Smooth muscle cell (in vitro differentiated cells): ENCODE data around the gene ZBTB48. TPM values are rescaled to one million over a fixed set of nuclear protein-coding genes. Genes with fewer than 3 reads are reported as not detected.

Experiments used
- DNase-seq: peaks from one replicate; lab custom pipeline; 2025; ENCODE audit not compliant: unreplicated experiment; lab: John Stamatoyannopoulos, UW
- H2AFZ ChIP-seq: fragments of 200-600 bp; sonication (generic); 2 replicates; pipeline ENCODE4 v1.6.0; 2016; ENCODE audit warnings: antibody characterized with exemption, low read depth, mild to moderate bottlenecking
- H3F3A ChIP-seq: fragments of 200-600 bp; sonication (generic); 2 replicates; pipeline ENCODE4 v1.6.0; 2017; ENCODE audit warnings: antibody characterized with exemption, low read depth
- H3K27ac ChIP-seq: fragments of 200-600 bp; sonication (generic); 2 replicates; pipeline ENCODE4 v1.5.1; 2016; ENCODE audit warnings: low read depth, mild to moderate bottlenecking
- H3K27me3 ChIP-seq: fragments of 200-600 bp; sonication (generic); 2 replicates; pipeline ENCODE4 v1.6.1; 2016; ENCODE audit warnings: low read depth, mild to moderate bottlenecking
- H3K36me3 ChIP-seq: fragments of 200-600 bp; sonication (generic); 2 replicates; pipeline ENCODE4 v1.5.1; 2016; ENCODE audit warnings: low read depth
- H3K4me1 ChIP-seq: fragments of 200-600 bp; sonication (generic); 2 replicates; pipeline ENCODE4 v1.5.1; 2016; ENCODE audit warnings: low read depth
- H3K4me2 ChIP-seq: fragments of 200-600 bp; sonication (generic); 2 replicates; pipeline ENCODE4 v1.6.0; 2016; ENCODE audit warnings: mild to moderate bottlenecking
- H3K4me3 ChIP-seq: fragments of 200-600 bp; sonication (generic); 2 replicates; pipeline ENCODE4 v1.5.1; 2016; ENCODE audit warnings: mild to moderate bottlenecking
- H3K79me2 ChIP-seq: fragments of 200-600 bp; sonication (generic); 2 replicates; pipeline ENCODE4 v1.6.0; 2016; ENCODE audit warnings: low read depth, mild to moderate bottlenecking
- H3K9ac ChIP-seq: fragments of 200-600 bp; sonication (generic); 2 replicates; pipeline ENCODE4 v1.6.0; 2016; ENCODE audit warnings: low read depth
- H3K9me3 ChIP-seq: fragments of 200-600 bp; sonication (generic); replicated peaks from 2 replicates; pipeline ENCODE4 v1.5.1; 2016; ENCODE audit warnings: low read depth
- H4K20me1 ChIP-seq: fragments of 200-600 bp; sonication (generic); 2 replicates; pipeline ENCODE4 v1.6.0; 2016; ENCODE audit warnings: low read depth
- CTCF ChIP-seq: fragments of 200-600 bp; sonication (generic); IDR thresholded peaks from 2 replicates; pipeline ENCODE4 v1.5.1; 2017; ENCODE audit warnings: borderline replicate concordance, mild to moderate bottlenecking, antibody characterized with exemption; ENCODE audit not compliant: insufficient read depth, poor library complexity, severe bottlenecking
- WGBS: methylation state at CpG from one replicate; pipeline ENCODE4 v1.1.7; 2016; ENCODE audit warnings: low lambda C conversion rate; 5-methylcytosine and 5-hydroxymethylcytosine counted together
- polyA plus RNA-seq: library from polyadenylated mRNA; unstranded; fragments of >200 nt; fragmentation: Nextera tagmentation; extraction: Ambion mirVana; gene quantifications from 2 replicates; pipeline ENCODE4 v1.2.1, GENCODE V29; 2016
- total RNA-seq: library from RNA; depleted of rRNA; stranded (reverse); fragments of >200 nt; gene quantifications from 2 replicates; pipeline ENCODE4 v1.2.3, GENCODE V29; 2014

Gene ZBTB48
- total and polyA plus RNA-seq, 2 experiments from 2014 or later = 9.7 to 16.3 TPM

DNA sequence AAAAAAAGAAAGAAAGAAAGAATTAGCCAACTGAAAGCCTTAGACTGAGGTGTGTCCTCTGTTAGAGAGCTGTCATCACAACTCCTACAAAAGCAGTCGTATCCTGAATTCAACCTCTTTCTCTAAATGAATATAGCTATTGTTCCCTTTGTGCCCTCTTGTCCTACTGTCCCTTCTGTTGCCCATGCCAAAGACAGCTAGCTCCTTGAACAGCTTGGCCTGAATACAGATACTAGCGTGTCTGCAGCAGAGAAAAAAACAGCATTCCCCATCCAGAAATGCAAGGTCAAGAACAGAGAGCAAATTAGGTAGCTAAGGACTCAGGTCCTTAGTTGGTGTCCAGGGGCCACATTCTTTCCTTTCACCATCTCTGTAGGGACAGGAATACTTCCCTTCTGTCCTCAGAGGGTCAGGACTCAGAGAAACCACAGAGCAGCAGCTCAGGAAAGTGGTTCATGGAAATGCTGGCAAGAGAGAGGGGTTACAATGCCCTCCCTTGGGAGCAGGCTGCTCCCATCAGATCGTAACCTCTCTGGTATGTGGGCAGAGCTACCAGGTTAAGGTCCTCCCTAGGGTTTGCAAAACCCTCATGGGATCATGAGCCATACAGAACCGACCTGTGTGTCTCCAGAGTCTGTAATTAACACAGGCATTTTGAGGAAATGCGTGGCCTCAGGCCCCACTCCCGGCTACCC lies 1.8 kb upstream of the ZBTB48 start:
- H4K20me1 ChIP-seq = no peaks in the 10 kb centered on the region
- peaks cover 13% of the 10 kb centered on the region for H3K4me1 ChIP-seq
- H2AFZ ChIP-seq = no peak overlapping the region
- no peaks in the 10 kb centered on the region for H3K36me3 ChIP-seq
- peaks cover 16% of the 10 kb centered on the region for H3K79me2 ChIP-seq
- H3K4me2 ChIP-seq = no peak overlapping the region
- no peaks in the 10 kb centered on the region for H3F3A ChIP-seq
- H3K9ac ChIP-seq = no peak overlapping the region
- no peak overlapping the region for H3K27ac ChIP-seq
- WGBS = 76% methylated on average over 6 of the region's 6 CpGs
- no peak for DNase-seq
- no peaks in the 10 kb centered on the region for H3K9me3 ChIP-seq
- H3K27me3 ChIP-seq = no peaks in the 10 kb centered on the region
- no peak overlapping the region for H3K4me3 ChIP-seq
- TF ChIP-seq CTCF = no peak

GRCh38 chr1:6578624-6579373 lies 995 bp upstream of the ZBTB48 start:
- Histone ChIP-seq H2AFZ (peak overlapping the region; percentile 74), H4K20me1 (no peaks in the 10 kb centered on the region), H3K4me2 (peak overlapping the region; percentile 94), H3K9ac (peak overlapping the region; percentile 72), H3K4me3 (peak overlapping the region; percentile 78), H3K27me3 (no peaks in the 10 kb centered on the region), H3F3A (no peaks in the 10 kb centered on the region), H3K36me3 (no peaks in the 10 kb centered on the region), H3K9me3 (no peaks in the 10 kb centered on the region), H3K4me1 (peaks cover 13% of the 10 kb centered on the region), H3K79me2 (peaks cover 16% of the 10 kb centered on the region), H3K27ac (peak overlapping the region; percentile 80)
- TF ChIP-seq CTCF = no peak
- no peak for DNase-seq
- WGBS = 92% methylated on average over 14 of the region's 14 CpGs

DNA sequence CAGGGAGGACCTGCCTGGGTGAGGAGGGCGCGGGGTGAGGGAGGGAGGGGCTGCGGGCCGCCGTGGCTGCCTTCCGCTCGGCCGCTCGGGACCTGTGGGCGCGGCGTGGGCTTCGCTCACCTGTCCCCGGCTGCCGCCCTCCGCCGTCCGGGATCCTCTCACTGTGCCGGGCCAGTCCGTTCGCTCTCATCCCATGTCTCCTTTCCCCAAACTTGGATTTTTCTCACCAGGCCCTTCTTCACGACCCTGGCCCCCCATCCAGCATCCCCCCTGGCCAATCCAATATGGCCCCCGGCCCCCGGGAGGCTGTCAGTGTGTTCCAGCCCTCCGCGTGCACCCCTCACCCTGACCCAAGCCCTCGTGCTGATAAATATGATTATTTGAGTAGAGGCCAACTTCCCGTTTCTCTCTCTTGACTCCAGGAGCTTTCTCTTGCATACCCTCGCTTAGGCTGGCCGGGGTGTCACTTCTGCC lies 362 bp downstream of the ZBTB48 start:
- no peak for DNase-seq
- Histone ChIP-seq H3F3A (no peaks in the 10 kb centered on the region), H3K27ac (peak overlapping the region; percentile 50), H3K79me2 (peaks cover 16% of the 10 kb centered on the region), H3K36me3 (no peaks in the 10 kb centered on the region), H3K4me2 (peak overlapping the region; percentile 94), H3K4me1 (peaks cover 13% of the 10 kb centered on the region), H3K9me3 (no peaks in the 10 kb centered on the region), H4K20me1 (peaks cover 2% of the 10 kb centered on the region), H2AFZ (peak overlapping the region; percentile 56), H3K4me3 (peak overlapping the region; percentile 78), H3K27me3 (no peaks in the 10 kb centered on the region), H3K9ac (peak overlapping the region; percentile 85)
- 5% methylated on average over 16 of the region's 30 CpGs for WGBS
- no peak for TF ChIP-seq CTCF
